GM12872 (cell line): ENCODE results near the gene DCTN4.

Source experiments
- CTCF ChIP-seq: IDR thresholded peaks from 3 replicates; pipeline ENCODE4 v1.5.1; 2011; ENCODE audit warnings: low read depth, mild to moderate bottlenecking, low read length, moderate library complexity; ENCODE audit not compliant: insufficient read depth

DCTN4 gene

GRCh38 chr5:150661821-150662596 lies 96.8 kb downstream of the DCTN4 start:
- no peak for TF ChIP-seq CTCF

GRCh38 chr5:150661086-150661485 lies 97.7 kb downstream of the DCTN4 start, which contains the start of gene MYOZ3:
TSS of gene MYOZ3 (plus strand) at chr5:150661251. CDS start at chr5:150662942, 1,691 bp downstream.
- TF ChIP-seq CTCF = no peak

GRCh38 chr5:150660108-150660831 lies 98.5 kb downstream of the DCTN4 start:
- TF ChIP-seq CTCF = no peak

GRCh38 chr5:150659360-150660107 lies 99.3 kb downstream of the DCTN4 start:
- TF ChIP-seq CTCF = no peak

GRCh38 chr5:150658699-150659265 lies 100.0 kb downstream of the DCTN4 start:
- no peak for TF ChIP-seq CTCF
